Measurements from ENCODE around the gene B4GALT1. TPM values are rescaled to one million over a fixed set of nuclear protein-coding genes. Genes with fewer than 3 reads are reported as not detected.

The B4GALT1 gene
- total RNA-seq, 1 experiment from 2014 or later = 31.4 TPM

GRCh38 chr9:33147416-33148169 is 19.5 kb downstream of the B4GALT1 start:
- H3K36me3 ChIP-seq (ENCODE audit: control insufficient read depth in 1 of 2, insufficient read depth in 2 of 2, low read length in 2 of 2) = no peaks in the 10 kb centered on the region
- TF ChIP-seq SP1 (IDR thresholded peaks at IDR 0.05; ENCODE audit: low read depth) (no peak), FOSL1 (IDR thresholded peaks at IDR 0.05; ENCODE audit: low read depth) (no peak)
- H3K9me3 ChIP-seq (ENCODE audit: control insufficient read depth in 1 of 2, insufficient read depth in 1 of 2, low read depth in 1 of 2, low read length in 2 of 2) = no peaks in the 10 kb centered on the region
- intact Hi-C loops (cut with micrococcal nuclease) = no loop called here
- H3K9me2 ChIP-seq (ENCODE audit: insufficient read depth) = no peaks in the 10 kb centered on the region
- DNase-seq (ENCODE audit: low read depth, low spot score) = no peak
- H3K4me3 ChIP-seq (replicated peaks in 1 of 2; ENCODE audit: low read depth in 1 of 2, low read length in 2 of 2) = no peak overlapping the region
- ChIA-PET POLR2A (no interaction called here), RAD21 (ENCODE audit: low non-redundant PET in 1 of 2, low total read pairs in 2 of 2, uncharacterized antibody in 2 of 2, unreplicated experiment in 2 of 2) (no interaction called here), CTCF (interaction anchor here (0.5 kb wide), 1 partner anchor 53 kb away, joined by 3 read pairs; no protein-coding TSS in a partner anchor)
- H2AFZ ChIP-seq (ENCODE audit: low read depth, low read length, poor library complexity, severe bottlenecking) = no peak overlapping the region
- no peaks in the 10 kb centered on the region for H3K27me3 ChIP-seq (ENCODE audit: insufficient read depth, low read length)
- no peaks in the 10 kb centered on the region for H4K20me1 ChIP-seq (ENCODE audit: insufficient read depth)
- peaks cover 10% of the 10 kb centered on the region; the same call in 1 of the 2 replicates for H3K79me2 ChIP-seq (ENCODE audit: insufficient read depth, low read length)
- H3K27ac ChIP-seq (ENCODE audit: low read depth, low read length) = no peak overlapping the region
- peaks cover 0 to 17% of the 10 kb centered on the region in 2 experiments for H3K4me1 ChIP-seq (ENCODE audit: control insufficient read depth in 1 of 2, insufficient read depth in 2 of 2, low read length in 2 of 2)
- ATAC-seq = no peak
- no peak overlapping the region for H3K4me2 ChIP-seq (ENCODE audit: low read length)
- no peak overlapping the region for H3K9ac ChIP-seq (ENCODE audit: low read length)
- BruUV-seq (replicated peaks) = no TSS peak

- no peak overlapping the region for H2AFZ ChIP-seq (ENCODE audit: low read depth, low read length, poor library complexity, severe bottlenecking)
- no peaks in the 10 kb centered on the region for H3K36me3 ChIP-seq (ENCODE audit: control insufficient read depth in 1 of 2, insufficient read depth in 2 of 2, low read length in 2 of 2)
- no peak overlapping the region for H3K27ac ChIP-seq (ENCODE audit: low read depth, low read length)
- DNase-seq (ENCODE audit: low read depth, low spot score) = no peak
- no peak overlapping the region for H3K4me2 ChIP-seq (ENCODE audit: low read length)
- H3K4me3 ChIP-seq (replicated peaks in 1 of 2; ENCODE audit: low read depth in 1 of 2, low read length in 2 of 2) = no peak overlapping the region
- peaks cover 18% of the 10 kb centered on the region; the same call in 1 of the 2 replicates for H3K79me2 ChIP-seq (ENCODE audit: insufficient read depth, low read length)
- ChIA-PET RAD21 (ENCODE audit: low non-redundant PET in 1 of 2, low total read pairs in 2 of 2, uncharacterized antibody in 2 of 2, unreplicated experiment in 2 of 2) (no interaction called here), CTCF (no interaction called here), POLR2A (no interaction called here)
- no peaks in the 10 kb centered on the region for H4K20me1 ChIP-seq (ENCODE audit: insufficient read depth)
- intact Hi-C loops (cut with micrococcal nuclease) = no loop called here
- no peak for TF ChIP-seq ZNF274 (IDR thresholded peaks at IDR 0.05; ENCODE audit: low read depth, low read length)
- no peak for TF ChIP-seq EZH2phosphoT487 (IDR thresholded peaks at IDR 0.05; ENCODE audit: borderline replicate concordance)
- no peak for TF ChIP-seq POLR2A (IDR thresholded peaks at IDR 0.05; ENCODE audit: borderline replicate concordance, extremely low read depth, insufficient read depth, insufficient read length)
- no peak for TF ChIP-seq RAD21 (IDR thresholded peaks at IDR 0.05; ENCODE audit: low read depth)
- no peak for TF ChIP-seq YY1 (IDR thresholded peaks at IDR 0.05; ENCODE audit: extremely low read depth, insufficient replicate concordance, low read depth, low read length)
- no peak for TF ChIP-seq SP1 (IDR thresholded peaks at IDR 0.05; ENCODE audit: low read depth)
- no peak for TF ChIP-seq FOSL1 (IDR thresholded peaks at IDR 0.05; ENCODE audit: low read depth)
- TF ChIP-seq MAX (IDR thresholded peaks at IDR 0.05) = no peak
- TF ChIP-seq ELF1 (IDR thresholded peaks at IDR 0.05; ENCODE audit: borderline replicate concordance, low read depth) = no peak
- no peak for TF ChIP-seq POLR2AphosphoS5 (IDR thresholded peaks at IDR 0.05; ENCODE audit: low read depth, low read length)
- TF ChIP-seq TCF7L2 (IDR thresholded peaks at IDR 0.05; ENCODE audit: borderline replicate concordance, extremely low read depth, insufficient read depth, insufficient read length) = no peak
- no peak for TF ChIP-seq SIN3A (IDR thresholded peaks at IDR 0.05; ENCODE audit: low read depth)
- H3K9me2 ChIP-seq (ENCODE audit: insufficient read depth) = no peaks in the 10 kb centered on the region
- no peaks in the 10 kb centered on the region for H3K27me3 ChIP-seq (ENCODE audit: insufficient read depth, low read length)
- H3K9ac ChIP-seq (ENCODE audit: low read length) = no peak overlapping the region
- no peak for ATAC-seq
- H3K4me1 ChIP-seq (ENCODE audit: control insufficient read depth in 1 of 2, insufficient read depth in 2 of 2, low read length in 2 of 2) = peaks cover 0 to 13% of the 10 kb centered on the region in 2 experiments
- H3K9me3 ChIP-seq (ENCODE audit: control insufficient read depth in 1 of 2, insufficient read depth in 1 of 2, low read depth in 1 of 2, low read length in 2 of 2) = no peaks in the 10 kb centered on the region
- BruUV-seq (replicated peaks) = no TSS peak
Measured at GRCh38 chr9:33146298-33146697, 20.8 kb downstream of the B4GALT1 start.

Data from HCT116 (cell line).